ENCODE data around the gene CHD6.

Gene CHD6

GRCh38 chr20:41643504-41643938 lies 25.3 kb upstream of the CHD6 start:
- Histone ChIP-seq H3K4me3 (ENCODE audit: low read length in 2 of 2) (no peak overlapping the region), H3K9me3 (ENCODE audit: control insufficient read depth in 2 of 2, low read length in 2 of 2) (no peaks in the 10 kb centered on the region), H3K36me3 (ENCODE audit: control insufficient read depth in 2 of 2, insufficient read depth in 2 of 2, low read length in 2 of 2) (no peaks in the 10 kb centered on the region), H3K27me3 (ENCODE audit: control insufficient read depth in 1 of 2, insufficient read depth in 2 of 2, low read length in 2 of 2) (no peaks in the 10 kb centered on the region), H3K4me1 (ENCODE audit: control insufficient read depth, insufficient read depth, low read length) (no peaks in the 10 kb centered on the region), H3K27ac (ENCODE audit: low read length) (no peak overlapping the region), H3K9ac (ENCODE audit: low read length in 2 of 2) (no peak overlapping the region)

DNA sequence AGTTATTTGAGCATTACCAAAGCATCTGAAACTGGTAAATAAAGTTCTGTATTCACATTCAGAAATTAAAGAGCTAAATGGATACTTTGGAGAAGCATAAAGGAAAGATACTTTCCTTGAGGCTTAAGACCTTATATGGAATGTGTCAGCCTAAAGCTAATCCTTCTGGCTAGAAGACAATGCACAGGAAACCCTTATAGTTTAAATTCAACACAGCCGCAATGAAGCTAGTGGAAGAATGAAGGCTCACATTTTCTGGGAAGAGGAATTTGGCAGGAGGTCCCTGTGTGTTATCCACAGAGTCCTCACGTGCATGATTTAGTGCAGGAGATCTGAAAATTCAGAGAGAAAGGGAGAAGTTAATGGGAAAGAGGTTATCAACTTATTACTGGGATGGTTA lies 21.5 kb upstream of the CHD6 start:
- H3K27ac ChIP-seq (ENCODE audit: low read length) = no peak overlapping the region
- no peaks in the 10 kb centered on the region for H3K4me1 ChIP-seq (ENCODE audit: control insufficient read depth, insufficient read depth, low read length)
- no peaks in the 10 kb centered on the region for H3K9me3 ChIP-seq (ENCODE audit: control insufficient read depth in 2 of 2, low read length in 2 of 2)
- H3K27me3 ChIP-seq (ENCODE audit: control insufficient read depth in 1 of 2, insufficient read depth in 2 of 2, low read length in 2 of 2) = peaks cover 0 to 5% of the 10 kb centered on the region in 2 donors
- no peaks in the 10 kb centered on the region for H3K36me3 ChIP-seq (ENCODE audit: control insufficient read depth in 2 of 2, insufficient read depth in 2 of 2, low read length in 2 of 2)
- no peak overlapping the region for H3K4me3 ChIP-seq (ENCODE audit: low read length in 2 of 2)
- no peak overlapping the region for H3K9ac ChIP-seq (ENCODE audit: low read length in 2 of 2)

GRCh38 chr20:41638456-41638855 lies 20.3 kb upstream of the CHD6 start:
- Histone ChIP-seq H3K27ac (ENCODE audit: low read length) (no peak overlapping the region), H3K9me3 (ENCODE audit: control insufficient read depth in 2 of 2, low read length in 2 of 2) (no peaks in the 10 kb centered on the region), H3K27me3 (ENCODE audit: control insufficient read depth in 1 of 2, insufficient read depth in 2 of 2, low read length in 2 of 2) (peaks cover 0 to 5% of the 10 kb centered on the region in 2 donors), H3K9ac (ENCODE audit: low read length in 2 of 2) (no peak overlapping the region), H3K4me3 (ENCODE audit: low read length in 2 of 2) (no peak overlapping the region), H3K4me1 (ENCODE audit: control insufficient read depth, insufficient read depth, low read length) (no peaks in the 10 kb centered on the region), H3K36me3 (ENCODE audit: control insufficient read depth in 2 of 2, insufficient read depth in 2 of 2, low read length in 2 of 2) (no peaks in the 10 kb centered on the region)

- H3K9me3 ChIP-seq (ENCODE audit: control insufficient read depth in 2 of 2, low read length in 2 of 2) = no peaks in the 10 kb centered on the region
- H3K9ac ChIP-seq (ENCODE audit: low read length in 2 of 2) = no peak overlapping the region
- H3K27ac ChIP-seq (ENCODE audit: low read length) = no peak overlapping the region
- H3K36me3 ChIP-seq (ENCODE audit: control insufficient read depth in 2 of 2, insufficient read depth in 2 of 2, low read length in 2 of 2) = no peaks in the 10 kb centered on the region
- H3K27me3 ChIP-seq (ENCODE audit: control insufficient read depth in 1 of 2, insufficient read depth in 2 of 2, low read length in 2 of 2) = peaks cover 0 to 5% of the 10 kb centered on the region in 2 donors
- H3K4me1 ChIP-seq (ENCODE audit: control insufficient read depth, insufficient read depth, low read length) = no peaks in the 10 kb centered on the region
- no peak overlapping the region for H3K4me3 ChIP-seq (ENCODE audit: low read length in 2 of 2)
These were observed 17.0 kb upstream of the CHD6 start for GRCh38 chr20:41635158-41635557.

DNA sequence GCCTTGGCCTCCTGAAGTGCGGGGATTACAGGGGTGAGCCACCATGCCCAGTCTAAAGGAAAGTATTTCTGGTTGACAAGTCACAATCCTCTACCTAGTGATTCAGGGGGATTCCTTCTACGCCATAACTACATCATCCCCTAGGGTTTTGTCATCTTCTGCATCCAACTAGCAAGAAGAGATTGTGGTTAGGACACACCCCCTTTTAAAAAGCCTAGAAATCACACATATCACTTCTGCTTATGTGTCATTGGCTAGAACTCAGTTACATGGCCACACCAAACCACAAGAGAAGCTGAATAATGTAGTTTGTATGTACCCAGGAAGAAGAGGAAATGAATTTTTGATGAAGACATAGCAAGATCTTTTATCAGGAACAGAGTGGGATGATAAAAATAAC lies 14.7 kb upstream of the CHD6 start:
- Histone ChIP-seq H3K4me1 (ENCODE audit: control insufficient read depth, insufficient read depth, low read length) (no peaks in the 10 kb centered on the region), H3K27ac (ENCODE audit: low read length) (no peak overlapping the region), H3K4me3 (ENCODE audit: low read length in 2 of 2) (no peak overlapping the region), H3K36me3 (ENCODE audit: control insufficient read depth in 2 of 2, insufficient read depth in 2 of 2, low read length in 2 of 2) (no peaks in the 10 kb centered on the region), H3K27me3 (ENCODE audit: control insufficient read depth in 1 of 2, insufficient read depth in 2 of 2, low read length in 2 of 2) (peaks cover 0 to 5% of the 10 kb centered on the region in 2 donors), H3K9ac (ENCODE audit: low read length in 2 of 2) (no peak overlapping the region), H3K9me3 (ENCODE audit: control insufficient read depth in 2 of 2, low read length in 2 of 2) (no peaks in the 10 kb centered on the region)

DNA sequence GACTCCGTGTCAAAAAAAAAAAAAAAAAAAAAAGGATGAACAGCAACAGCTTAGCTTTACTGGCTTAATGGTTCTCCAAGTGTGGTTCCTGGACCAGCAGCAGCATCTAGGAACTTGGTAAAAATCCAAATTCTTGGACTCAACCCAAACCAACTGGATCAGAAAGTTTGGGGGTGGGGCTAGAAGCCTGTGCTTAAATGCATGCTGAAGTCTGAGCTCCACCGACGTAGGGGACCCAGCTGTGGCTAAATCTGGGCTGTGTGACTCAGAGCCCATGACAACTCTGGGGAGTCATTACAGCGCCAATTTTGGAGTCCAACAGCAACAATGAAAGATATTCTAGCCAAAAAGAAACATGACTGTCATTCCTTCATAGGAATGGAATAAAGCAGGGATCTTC lies 13.6 kb upstream of the CHD6 start:
- Histone ChIP-seq H3K4me3 (ENCODE audit: low read length in 2 of 2) (no peak overlapping the region), H3K9ac (ENCODE audit: low read length in 2 of 2) (no peak overlapping the region), H3K9me3 (ENCODE audit: control insufficient read depth in 2 of 2, low read length in 2 of 2) (no peaks in the 10 kb centered on the region), H3K36me3 (ENCODE audit: control insufficient read depth in 2 of 2, insufficient read depth in 2 of 2, low read length in 2 of 2) (no peaks in the 10 kb centered on the region), H3K27ac (ENCODE audit: low read length) (no peak overlapping the region), H3K4me1 (ENCODE audit: control insufficient read depth, insufficient read depth, low read length) (no peaks in the 10 kb centered on the region), H3K27me3 (ENCODE audit: control insufficient read depth in 1 of 2, insufficient read depth in 2 of 2, low read length in 2 of 2) (no peaks in the 10 kb centered on the region)

- Histone ChIP-seq H3K27me3 (ENCODE audit: control insufficient read depth in 1 of 2, insufficient read depth in 2 of 2, low read length in 2 of 2) (no peaks in the 10 kb centered on the region), H3K4me1 (ENCODE audit: control insufficient read depth, insufficient read depth, low read length) (no peaks in the 10 kb centered on the region), H3K4me3 (ENCODE audit: low read length in 2 of 2) (no peak overlapping the region), H3K9me3 (ENCODE audit: control insufficient read depth in 2 of 2, low read length in 2 of 2) (no peaks in the 10 kb centered on the region), H3K27ac (ENCODE audit: low read length) (no peak overlapping the region), H3K36me3 (ENCODE audit: control insufficient read depth in 2 of 2, insufficient read depth in 2 of 2, low read length in 2 of 2) (no peaks in the 10 kb centered on the region), H3K9ac (ENCODE audit: low read length in 2 of 2) (no peak overlapping the region)
These were observed 12.7 kb upstream of the CHD6 start for GRCh38 chr20:41630846-41631245.

DNA sequence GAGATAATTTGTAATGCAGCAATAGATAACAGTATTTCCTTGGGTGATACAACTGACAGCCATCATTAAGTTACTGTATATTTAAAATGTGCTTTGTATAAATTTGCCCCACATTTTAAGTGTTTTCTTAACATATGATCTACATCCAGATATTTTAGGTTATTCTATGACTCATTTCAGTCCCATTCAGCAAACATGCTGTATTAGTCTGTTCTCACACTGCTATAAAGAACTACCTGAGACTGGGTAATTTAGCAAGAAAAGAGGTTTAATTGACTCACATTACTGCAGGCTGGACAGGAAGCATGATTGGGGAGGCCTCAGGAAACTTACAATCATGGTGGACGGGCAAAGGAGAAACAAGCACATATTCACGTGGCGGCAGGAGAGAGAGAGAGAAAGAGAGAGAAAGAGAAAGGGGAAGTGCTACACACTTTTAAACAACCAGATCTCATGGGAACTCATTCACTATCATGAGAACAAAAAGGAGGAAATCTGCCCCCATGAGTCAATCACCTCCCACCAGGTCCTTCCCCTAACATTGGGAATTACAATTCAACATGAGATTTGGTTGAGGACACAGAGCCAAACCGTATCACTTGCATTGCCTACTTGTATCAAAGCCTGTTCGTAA lies 9.6 kb upstream of the CHD6 start:
- H3K36me3 ChIP-seq (ENCODE audit: control insufficient read depth in 2 of 2, insufficient read depth in 2 of 2, low read length in 2 of 2) = no peaks in the 10 kb centered on the region
- no peaks in the 10 kb centered on the region for H3K27me3 ChIP-seq (ENCODE audit: control insufficient read depth in 1 of 2, insufficient read depth in 2 of 2, low read length in 2 of 2)
- H3K9me3 ChIP-seq (ENCODE audit: control insufficient read depth in 2 of 2, low read length in 2 of 2) = no peaks in the 10 kb centered on the region
- H3K4me1 ChIP-seq (ENCODE audit: control insufficient read depth, insufficient read depth, low read length) = no peaks in the 10 kb centered on the region
- H3K9ac ChIP-seq (ENCODE audit: low read length in 2 of 2) = no peak overlapping the region
- H3K27ac ChIP-seq (ENCODE audit: low read length) = no peak overlapping the region
- H3K4me3 ChIP-seq (ENCODE audit: low read length in 2 of 2) = no peak overlapping the region

DNA sequence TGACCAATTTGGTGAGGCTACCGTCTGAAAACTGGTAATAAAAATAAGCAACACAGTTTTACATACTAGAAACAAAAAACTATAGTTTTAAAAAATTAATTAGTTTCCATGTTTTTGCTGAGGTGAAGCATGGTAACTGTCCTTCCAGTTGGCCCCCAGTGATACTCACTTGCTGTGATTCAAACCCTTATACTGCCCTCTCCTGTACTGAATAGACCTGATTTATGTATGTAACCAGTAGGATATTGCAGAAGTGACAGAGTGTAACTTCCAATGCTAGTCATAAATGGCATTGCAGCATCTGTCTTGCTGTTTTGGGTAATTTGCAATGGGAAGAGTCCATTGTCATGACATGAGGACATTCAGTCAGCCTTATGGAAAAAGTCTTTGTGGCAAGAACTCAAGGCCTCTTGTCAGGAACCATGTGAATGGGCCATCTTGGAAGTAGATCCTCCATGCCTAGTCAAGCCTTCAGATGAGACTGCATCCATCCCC lies 8.9 kb upstream of the CHD6 start:
- H3K4me1 ChIP-seq (ENCODE audit: control insufficient read depth, insufficient read depth, low read length) = no peaks in the 10 kb centered on the region
- no peak overlapping the region for H3K4me3 ChIP-seq (ENCODE audit: low read length in 2 of 2)
- H3K27ac ChIP-seq (ENCODE audit: low read length) = no peak overlapping the region
- no peak overlapping the region for H3K9ac ChIP-seq (ENCODE audit: low read length in 2 of 2)
- no peaks in the 10 kb centered on the region for H3K9me3 ChIP-seq (ENCODE audit: control insufficient read depth in 2 of 2, low read length in 2 of 2)
- no peaks in the 10 kb centered on the region for H3K27me3 ChIP-seq (ENCODE audit: control insufficient read depth in 1 of 2, insufficient read depth in 2 of 2, low read length in 2 of 2)
- no peaks in the 10 kb centered on the region for H3K36me3 ChIP-seq (ENCODE audit: control insufficient read depth in 2 of 2, insufficient read depth in 2 of 2, low read length in 2 of 2)

GRCh38 chr20:41623625-41624375 lies 5.6 kb upstream of the CHD6 start:
- H3K4me1 ChIP-seq (ENCODE audit: control insufficient read depth, insufficient read depth, low read length) = peaks cover 6% of the 10 kb centered on the region
- no peak overlapping the region for H3K9ac ChIP-seq (ENCODE audit: low read length in 2 of 2)
- no peaks in the 10 kb centered on the region for H3K9me3 ChIP-seq (ENCODE audit: control insufficient read depth in 2 of 2, low read length in 2 of 2)
- no peaks in the 10 kb centered on the region for H3K36me3 ChIP-seq (ENCODE audit: control insufficient read depth in 2 of 2, insufficient read depth in 2 of 2, low read length in 2 of 2)
- H3K27ac ChIP-seq (ENCODE audit: low read length) = no peak overlapping the region
- H3K4me3 ChIP-seq (ENCODE audit: low read length in 2 of 2) = no peak overlapping the region
- H3K27me3 ChIP-seq (ENCODE audit: control insufficient read depth in 1 of 2, insufficient read depth in 2 of 2, low read length in 2 of 2) = no peaks in the 10 kb centered on the region

GRCh38 chr20:41622584-41622983 lies 4.4 kb upstream of the CHD6 start:
- H3K9me3 ChIP-seq (ENCODE audit: control insufficient read depth in 2 of 2, low read length in 2 of 2) = no peaks in the 10 kb centered on the region
- H3K27ac ChIP-seq (ENCODE audit: low read length) = no peak overlapping the region
- H3K27me3 ChIP-seq (ENCODE audit: control insufficient read depth in 1 of 2, insufficient read depth in 2 of 2, low read length in 2 of 2) = no peaks in the 10 kb centered on the region
- H3K4me1 ChIP-seq (ENCODE audit: control insufficient read depth, insufficient read depth, low read length) = peaks cover 8% of the 10 kb centered on the region
- no peak overlapping the region for H3K4me3 ChIP-seq (ENCODE audit: low read length in 2 of 2)
- H3K9ac ChIP-seq (ENCODE audit: low read length in 2 of 2) = no peak overlapping the region
- no peaks in the 10 kb centered on the region for H3K36me3 ChIP-seq (ENCODE audit: control insufficient read depth in 2 of 2, insufficient read depth in 2 of 2, low read length in 2 of 2)
